Activated gamma-delta T cell (primary cell): ENCODE measurements around the gene CNOT1.

Experiments used
- DNase-seq: peaks from one replicate; lab custom pipeline; 2025; lab: John Stamatoyannopoulos, UW

CNOT1 gene

GRCh38 chr16:58485184-58485887, 144.3 kb downstream of the CNOT1 start:
- no peak for DNase-seq

- no peak for DNase-seq
Observed at GRCh38 chr16:58481931-58482330, 147.7 kb downstream of the CNOT1 start.

DNA sequence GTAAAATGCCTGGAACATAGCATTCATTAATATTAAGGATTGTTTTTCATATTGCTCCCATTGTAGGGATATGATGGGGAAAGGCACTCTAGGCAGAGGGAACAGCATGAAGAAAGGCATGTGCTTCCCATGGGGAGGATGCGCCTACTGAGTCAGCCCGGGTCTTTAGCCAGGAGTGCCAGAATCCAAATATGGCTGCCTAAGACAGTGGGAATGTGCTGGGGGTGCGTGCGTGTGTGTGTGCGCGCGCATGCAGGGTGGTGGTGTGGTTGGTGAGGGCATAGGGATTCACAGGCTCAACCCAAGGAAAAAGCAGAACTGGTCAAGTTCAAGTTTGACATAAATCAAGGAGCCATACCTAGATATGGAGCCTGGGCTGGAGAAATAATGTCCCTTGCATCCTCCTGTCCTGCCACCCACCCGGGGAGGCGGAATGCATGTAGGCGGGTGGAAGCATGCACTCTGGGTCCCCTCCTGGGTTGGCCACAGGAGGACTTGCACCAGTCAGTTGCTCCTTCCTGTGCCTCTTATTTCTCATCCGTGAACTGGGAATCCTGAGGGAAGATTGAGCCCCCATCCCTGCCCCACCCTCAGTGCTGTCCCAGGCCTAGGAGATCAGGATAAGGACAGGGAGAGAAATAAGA, 148.3 kb downstream of the CNOT1 start:
- DNase-seq: no peak

DNA sequence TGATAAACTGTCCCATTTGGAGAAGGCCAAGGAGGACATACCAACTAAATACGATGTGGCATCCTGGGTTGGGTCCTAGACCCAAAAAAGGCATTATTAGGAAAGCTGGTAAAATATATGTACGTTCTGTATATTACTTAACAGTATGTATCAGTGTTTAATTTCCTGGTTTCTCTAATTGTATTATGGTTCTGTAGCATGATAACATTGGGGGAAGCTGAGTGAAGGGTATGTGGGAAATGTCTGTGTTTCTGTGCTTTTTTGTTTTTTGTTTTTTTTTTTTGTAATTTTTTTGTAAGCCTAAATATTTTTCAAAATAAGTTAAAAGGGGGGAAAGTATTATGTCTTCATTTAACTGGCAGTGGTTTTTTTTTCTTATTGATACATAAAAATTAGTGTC, 151.2 kb downstream of the CNOT1 start:
- no peak for DNase-seq

DNA sequence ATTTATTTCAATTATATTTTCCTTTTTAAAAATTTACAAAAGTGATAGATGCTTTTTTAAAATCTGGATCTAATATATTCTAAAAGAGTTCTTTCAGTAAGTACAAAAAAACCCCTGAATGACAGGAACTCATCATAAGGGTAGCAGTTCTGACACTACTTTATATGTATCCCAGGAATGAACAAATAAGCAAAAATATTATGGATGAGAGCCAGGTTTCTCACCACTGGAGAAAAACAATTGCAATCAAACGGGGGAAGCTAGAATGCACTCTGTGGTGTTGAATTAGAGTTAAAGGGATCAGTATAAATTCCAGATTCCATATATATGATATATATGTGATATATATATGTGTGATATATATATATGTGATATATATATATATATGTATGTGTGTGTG, 152.8 kb downstream of the CNOT1 start:
- DNase-seq: no peak

DNA sequence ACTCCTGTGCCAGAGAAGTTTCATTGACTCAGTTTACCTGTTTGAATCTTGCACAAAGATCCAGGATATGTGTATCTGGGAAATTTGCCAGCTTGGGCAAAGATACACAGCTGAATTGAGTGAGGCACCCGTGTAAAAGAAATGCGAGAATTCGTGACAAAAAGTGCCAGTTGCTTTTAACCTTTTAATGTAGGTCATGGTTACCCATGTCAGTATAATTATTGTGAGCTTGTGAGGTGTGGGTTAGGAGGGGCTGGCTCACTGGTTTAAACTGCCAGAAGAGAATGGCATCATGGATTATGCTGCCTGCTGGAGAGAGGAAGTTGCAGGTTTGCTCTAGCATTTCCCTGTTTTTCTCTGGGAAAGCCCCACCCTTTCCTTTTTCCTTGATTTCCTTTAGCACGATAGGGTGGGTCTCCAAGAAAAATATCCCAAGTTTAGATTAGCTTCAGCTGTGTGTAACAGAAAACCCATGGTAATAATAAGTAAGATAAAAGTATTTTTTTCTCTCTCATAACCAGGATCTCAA, 154.5 kb downstream of the CNOT1 start:
- no peak for DNase-seq

DNA sequence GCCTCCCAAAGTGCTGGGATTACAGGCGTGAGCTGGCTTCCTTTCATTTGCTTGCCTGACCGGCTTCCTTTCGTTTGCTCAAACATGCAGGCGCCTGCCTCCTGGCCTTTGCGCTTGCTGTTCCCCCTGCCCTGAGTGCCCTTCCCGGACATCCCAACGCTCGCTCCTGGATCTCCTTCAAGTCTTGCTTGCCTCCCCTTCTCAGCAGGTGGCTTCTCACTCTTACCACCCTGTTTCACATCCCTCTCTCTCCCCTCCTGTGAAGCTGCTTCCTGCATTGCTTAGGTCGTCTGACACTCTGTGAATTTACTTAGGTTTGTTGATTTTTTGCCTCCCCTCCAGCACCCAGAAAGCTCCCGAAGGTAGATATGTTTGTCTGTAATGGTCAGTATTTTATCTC, 155.3 kb downstream of the CNOT1 start:
- DNase-seq: no peak

DNA sequence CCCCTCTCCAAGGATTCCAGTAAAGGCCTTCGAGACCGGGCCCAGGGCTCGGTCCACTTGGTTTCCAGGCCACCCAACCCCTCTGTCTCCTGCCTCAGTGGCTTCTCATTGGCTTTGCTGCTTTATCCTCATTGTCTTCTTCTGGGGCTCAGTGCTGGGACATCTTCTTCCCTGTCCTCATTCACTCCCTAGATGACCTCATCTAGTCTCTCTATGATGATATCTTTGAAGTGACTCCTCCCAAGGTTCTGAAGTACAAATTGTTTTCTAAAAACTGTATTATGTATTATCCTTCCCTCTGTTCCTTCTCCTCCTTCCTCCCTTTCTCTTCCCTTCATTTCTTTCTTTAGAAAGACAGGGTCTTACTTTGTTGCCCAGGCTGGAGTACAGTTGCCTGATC, 156.8 kb downstream of the CNOT1 start:
- DNase-seq: no peak

DNA sequence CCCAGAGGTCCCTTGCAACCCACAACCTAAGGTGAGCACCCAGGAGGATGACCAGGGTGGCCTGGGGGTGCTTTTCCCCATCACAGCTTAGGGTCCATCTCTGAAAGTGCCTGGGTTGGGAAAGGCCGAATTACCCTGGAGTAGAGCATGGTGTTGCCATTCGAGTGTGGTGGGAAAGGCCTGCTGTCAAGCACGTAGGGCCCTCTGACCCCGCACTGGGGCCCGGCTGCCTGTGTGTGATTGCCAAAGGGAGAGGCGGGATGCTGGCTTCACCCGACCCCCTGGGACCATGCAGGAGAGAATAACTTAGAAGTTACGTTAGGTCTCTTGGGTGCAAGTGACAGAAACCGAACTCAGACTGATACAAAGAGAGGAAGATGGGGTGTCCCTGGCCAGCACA, 157.4 kb downstream of the CNOT1 start:
- DNase-seq: no peak

DNA sequence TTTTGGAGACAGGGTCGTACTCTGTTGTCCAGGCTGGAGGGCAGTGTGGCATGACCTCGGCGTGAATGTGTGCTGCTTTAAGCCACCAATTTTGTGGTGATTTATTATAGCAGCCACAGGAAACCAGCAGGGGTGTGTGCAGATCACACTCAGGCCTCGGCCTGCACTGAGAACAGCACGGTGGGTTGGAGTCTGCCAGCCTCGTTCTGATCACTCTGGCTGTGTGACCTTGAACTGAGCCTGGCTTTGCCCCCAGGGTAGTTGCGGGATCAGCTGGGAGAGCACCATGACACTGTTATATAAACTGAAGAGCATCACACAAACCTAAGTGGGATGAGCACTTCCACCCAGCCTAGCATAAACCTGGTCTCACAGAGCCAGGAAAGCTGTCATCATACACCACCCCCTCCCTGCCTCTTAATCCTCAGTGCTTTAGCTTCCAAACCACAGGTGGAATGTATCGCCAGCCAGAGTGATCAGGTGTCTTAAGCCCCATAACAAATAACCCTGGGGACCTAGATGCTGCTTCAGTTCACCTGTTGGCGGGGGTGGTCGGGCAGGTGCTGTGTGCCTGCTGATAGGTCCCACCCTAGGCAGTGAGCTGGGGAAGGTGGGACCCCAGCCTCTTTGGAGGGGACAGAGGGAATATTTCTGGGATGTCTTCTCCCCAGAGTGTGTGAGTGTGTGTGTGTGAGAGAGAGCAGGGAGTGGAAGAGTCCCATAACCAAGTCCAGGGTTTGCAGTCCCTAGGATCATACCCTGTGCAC, 158.2 kb downstream of the CNOT1 start:
- DNase-seq: no peak
